HepG2 (cell line): ENCODE results near the gene MRPL2. TPM values are rescaled to one million over a fixed set of nuclear protein-coding genes. Genes with fewer than 3 reads are reported as not detected.
A peak's percentile ranks its signal among the peaks of the same experiment; 100 is the strongest.

Source experiments
- AGO2 ChIP-seq: fragments of 200-400 bp; formaldehyde crosslinking; optimal IDR thresholded peaks from 2 replicates; pipeline ENCODE3; 2017; ENCODE audit warnings: mild to moderate bottlenecking, low read depth, low read length, moderate library complexity
- CEBPG ChIP-seq: IDR thresholded peaks from 2 replicates; pipeline ENCODE4 v1.6.1; 2016
- DRAP1 ChIP-seq: IDR thresholded peaks from 2 replicates; pipeline ENCODE4 v1.6.1; 2016; ENCODE audit warnings: missing genetic modification reagents, missing compliant biosample characterization
- FOXK1 ChIP-seq: sonication (generic); formaldehyde crosslinking; IDR thresholded peaks from 2 replicates; pipeline ENCODE4 v1.4.0; 2020; ENCODE audit warnings: low read depth, missing genetic modification reagents, borderline replicate concordance
- MED1 ChIP-seq: sonication (generic); formaldehyde crosslinking; IDR thresholded peaks from 2 replicates; pipeline ENCODE4 v1.4.0; 2020; ENCODE audit warnings: missing genetic modification reagents
- POGK ChIP-seq: sonication (generic); formaldehyde crosslinking; conservative IDR thresholded peaks from 2 replicates; pipeline ENCODE4 v1.8.0; 2022; ENCODE audit warnings: mild to moderate bottlenecking, moderate library complexity, missing genetic modification reagents
- SPEN ChIP-seq: sonication (generic); formaldehyde crosslinking; IDR thresholded peaks from 2 replicates; pipeline ENCODE4 v1.5.1; 2020; ENCODE audit warnings: low read depth, mild to moderate bottlenecking, missing genetic modification reagents
- ZNF280B ChIP-seq: sonication (generic); formaldehyde crosslinking; IDR thresholded peaks from 2 replicates; pipeline ENCODE4 v1.5.0; 2020; ENCODE audit warnings: missing genetic modification reagents, mild to moderate bottlenecking, borderline replicate concordance
- ZNF543 ChIP-seq: sonication (generic); formaldehyde crosslinking; IDR thresholded peaks from 2 replicates; pipeline ENCODE4 v1.4.0; 2020; ENCODE audit warnings: mild to moderate bottlenecking, missing genetic modification reagents
- ZSCAN12 ChIP-seq: sonication (generic); formaldehyde crosslinking; IDR thresholded peaks from 2 replicates; pipeline ENCODE4 v1.9.0; 2021; ENCODE audit warnings: mild to moderate bottlenecking, missing genetic modification reagents
- polyA plus RNA-seq, 8 experiments: library from polyadenylated mRNA; depleted of rRNA in 3 of 8; stranded (reverse) in 7 of 8; unstranded in 1 of 8; fragments of >200 nt; fragmentation: Illumina TruSeq in 4 of 8; extraction: Trizol in 4 of 8; gene quantifications; 2 replicates each; pipeline versions ENCODE4 v1.2.1 to v1.2.3, GENCODE V29; 2011 to 2016; ENCODE audit warnings: low read depth in 4 of 8, missing spikeins in 1 of 8, mixed read lengths in 1 of 8; ENCODE audit not compliant: insufficient read depth in 1 of 8
- total RNA-seq, 5 experiments: library from RNA; depleted of rRNA; stranded (reverse); fragments of >200 nt; fragmentation: Illumina TruSeq; extraction: Trizol; gene quantifications; 2 replicates each; pipeline ENCODE4 v1.2.3, GENCODE V29; 2016; ENCODE audit warnings: low read depth in 1 of 5
- TF ChIP-seq, protein P1 (sequence below): sonication (generic); formaldehyde crosslinking; IDR thresholded peaks from 2 replicates; pipeline ENCODE4 v1.4.0; 2020; ENCODE audit warnings: mild to moderate bottlenecking, missing genetic modification reagents
- TF ChIP-seq, protein P2 (sequence below): sonication (generic); formaldehyde crosslinking; IDR thresholded peaks from 2 replicates; pipeline ENCODE4 v1.4.0; 2020; ENCODE audit warnings: low read depth, missing genetic modification reagents

Gene MRPL2
- total and polyA plus RNA-seq, 2 of the 13 experiments (the other 11 are each of a cell fraction or from before 2014, with no cell fraction given), result 56.8 to 65.6 TPM

GRCh38 chr6:43060034-43060754 is 960 bp upstream of the MRPL2 start (continued):
- TF ChIP-seq POGK (peak; percentile 66; the same call in 1 of the 2 replicates), ZSCAN12 (CRISPR knock-in tag) (no peak), MED1 (CRISPR knock-in tag) (peak; percentile 58; the same call in 1 of the 2 replicates), FOXK1 (CRISPR knock-in tag) (peak; percentile 57; the same call in 1 of the 2 replicates), DRAP1 (CRISPR knock-in tag) (peak; percentile 75), ZNF543 (peak; percentile 66; the same call in 1 of the 2 replicates), SPEN (CRISPR knock-in tag) (peak; percentile 88), CEBPG (peak; percentile 59; the same call in 1 of the 2 replicates), AGO2 (peak; percentile 19), ZNF280B (CRISPR knock-in tag) (peak; percentile 55; the same call in 1 of the 2 replicates)
- TF ChIP-seq, protein P1, sequence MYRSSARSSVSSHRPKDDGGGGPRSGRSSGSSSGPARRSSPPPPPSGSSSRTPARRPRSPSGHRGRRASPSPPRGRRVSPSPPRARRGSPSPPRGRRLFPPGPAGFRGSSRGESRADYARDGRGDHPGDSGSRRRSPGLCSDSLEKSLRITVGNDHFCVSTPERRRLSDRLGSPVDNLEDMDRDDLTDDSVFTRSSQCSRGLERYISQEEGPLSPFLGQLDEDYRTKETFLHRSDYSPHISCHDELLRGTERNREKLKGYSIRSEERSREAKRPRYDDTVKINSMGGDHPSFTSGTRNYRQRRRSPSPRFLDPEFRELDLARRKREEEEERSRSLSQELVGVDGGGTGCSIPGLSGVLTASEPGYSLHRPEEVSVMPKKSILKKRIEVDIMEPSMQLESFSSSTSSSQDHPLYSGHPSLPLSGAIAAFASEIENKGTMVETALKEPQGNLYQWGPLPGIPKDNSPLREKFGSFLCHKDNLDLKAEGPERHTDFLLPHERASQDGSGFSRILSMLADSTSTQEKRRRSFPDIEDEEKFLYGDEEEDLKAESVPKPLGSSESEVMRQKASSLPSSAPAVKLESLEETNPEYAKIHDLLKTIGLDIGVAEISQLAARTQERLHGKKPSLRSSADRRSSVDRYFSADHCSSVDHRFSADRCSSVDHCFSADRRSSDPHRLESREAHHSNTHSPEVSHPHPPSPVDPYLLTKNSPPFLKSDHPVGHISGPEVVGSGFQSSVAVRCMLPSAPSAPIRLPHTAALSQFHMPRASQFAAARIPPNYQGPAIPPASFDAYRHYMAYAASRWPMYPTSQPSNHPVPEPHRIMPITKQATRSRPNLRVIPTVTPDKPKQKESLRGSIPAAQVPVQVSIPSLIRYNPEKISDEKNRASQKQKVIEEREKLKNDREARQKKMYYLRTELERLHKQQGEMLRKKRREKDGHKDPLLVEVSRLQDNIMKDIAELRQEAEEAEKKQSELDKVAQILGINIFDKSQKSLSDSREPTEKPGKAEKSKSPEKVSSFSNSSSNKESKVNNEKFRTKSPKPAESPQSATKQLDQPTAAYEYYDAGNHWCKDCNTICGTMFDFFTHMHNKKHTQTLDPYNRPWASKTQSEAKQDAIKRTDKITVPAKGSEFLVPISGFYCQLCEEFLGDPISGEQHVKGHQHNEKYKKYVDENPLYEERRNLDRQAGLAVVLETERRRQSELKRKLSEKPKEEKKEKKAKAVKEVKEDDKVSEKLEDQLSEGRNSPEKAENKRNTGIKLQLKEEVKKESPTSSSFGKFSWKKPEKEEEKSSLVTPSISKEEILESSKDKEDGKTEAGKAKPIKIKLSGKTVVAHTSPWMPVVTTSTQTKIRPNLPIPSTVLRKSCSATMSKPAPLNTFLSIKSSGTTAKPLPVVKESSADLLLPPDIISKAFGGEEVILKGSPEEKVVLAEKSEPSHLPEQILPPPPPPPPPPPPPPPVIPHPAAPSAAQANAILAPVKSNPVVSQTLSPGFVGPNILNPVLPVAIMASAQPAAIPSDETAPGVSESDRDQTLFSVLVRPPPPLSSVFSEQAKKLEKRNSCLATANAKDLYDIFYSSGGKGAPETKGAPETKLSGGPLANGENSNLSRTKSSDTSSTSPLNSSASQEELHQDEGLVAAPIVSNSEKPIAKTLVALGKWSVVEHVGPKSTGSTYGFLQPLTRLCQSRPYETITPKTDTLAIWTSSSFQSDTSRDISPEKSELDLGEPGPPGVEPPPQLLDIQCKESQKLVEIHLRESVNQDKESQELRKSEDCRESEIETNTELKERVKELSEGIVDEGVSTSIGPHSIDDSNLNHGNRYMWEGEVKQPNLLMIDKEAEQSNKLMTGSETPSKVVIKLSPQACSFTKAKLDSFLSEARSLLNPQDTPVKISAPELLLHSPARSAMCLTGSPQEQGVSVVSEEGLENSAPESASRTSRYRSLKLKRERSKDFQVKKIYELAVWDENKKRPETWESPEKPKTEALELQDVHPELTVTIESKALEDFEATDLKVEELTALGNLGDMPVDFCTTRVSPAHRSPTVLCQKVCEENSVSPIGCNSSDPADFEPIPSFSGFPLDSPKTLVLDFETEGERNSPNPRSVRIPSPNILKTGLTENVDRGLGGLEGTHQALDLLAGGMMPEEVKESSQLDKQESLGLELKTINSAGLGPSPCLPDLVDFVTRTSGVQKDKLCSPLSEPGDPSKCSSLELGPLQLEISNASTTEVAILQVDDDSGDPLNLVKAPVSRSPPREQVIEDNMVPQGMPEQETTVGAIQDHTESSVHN (CRISPR knock-in tag), result peak; percentile 81; the same call in 1 of the 2 replicates
- TF ChIP-seq, protein P2, sequence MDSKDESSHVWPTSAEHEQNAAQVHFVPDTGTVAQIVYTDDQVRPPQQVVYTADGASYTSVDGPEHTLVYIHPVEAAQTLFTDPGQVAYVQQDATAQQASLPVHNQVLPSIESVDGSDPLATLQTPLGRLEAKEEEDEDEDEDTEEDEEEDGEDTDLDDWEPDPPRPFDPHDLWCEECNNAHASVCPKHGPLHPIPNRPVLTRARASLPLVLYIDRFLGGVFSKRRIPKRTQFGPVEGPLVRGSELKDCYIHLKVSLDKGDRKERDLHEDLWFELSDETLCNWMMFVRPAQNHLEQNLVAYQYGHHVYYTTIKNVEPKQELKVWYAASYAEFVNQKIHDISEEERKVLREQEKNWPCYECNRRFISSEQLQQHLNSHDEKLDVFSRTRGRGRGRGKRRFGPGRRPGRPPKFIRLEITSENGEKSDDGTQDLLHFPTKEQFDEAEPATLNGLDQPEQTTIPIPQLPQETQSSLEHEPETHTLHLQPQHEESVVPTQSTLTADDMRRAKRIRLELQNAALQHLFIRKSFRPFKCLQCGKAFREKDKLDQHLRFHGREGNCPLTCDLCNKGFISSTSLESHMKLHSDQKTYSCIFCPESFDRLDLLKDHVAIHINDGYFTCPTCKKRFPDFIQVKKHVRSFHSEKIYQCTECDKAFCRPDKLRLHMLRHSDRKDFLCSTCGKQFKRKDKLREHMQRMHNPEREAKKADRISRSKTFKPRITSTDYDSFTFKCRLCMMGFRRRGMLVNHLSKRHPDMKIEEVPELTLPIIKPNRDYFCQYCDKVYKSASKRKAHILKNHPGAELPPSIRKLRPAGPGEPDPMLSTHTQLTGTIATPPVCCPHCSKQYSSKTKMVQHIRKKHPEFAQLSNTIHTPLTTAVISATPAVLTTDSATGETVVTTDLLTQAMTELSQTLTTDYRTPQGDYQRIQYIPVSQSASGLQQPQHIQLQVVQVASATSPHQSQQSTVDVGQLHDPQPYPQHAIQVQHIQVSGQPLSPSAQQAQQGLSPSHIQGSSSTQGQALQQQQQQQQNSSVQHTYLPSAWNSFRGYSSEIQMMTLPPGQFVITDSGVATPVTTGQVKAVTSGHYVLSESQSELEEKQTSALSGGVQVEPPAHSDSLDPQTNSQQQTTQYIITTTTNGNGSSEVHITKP (CRISPR knock-in tag), result peak; percentile 84
